ENCODE data around the gene AGFG2. TPM values are rescaled to one million over a fixed set of nuclear protein-coding genes. Genes with fewer than 3 reads are reported as not detected.
A peak's percentile ranks its signal among the peaks of the same experiment; 100 is the strongest.

The AGFG2 gene
- total RNA-seq, 1 donor from 2014 or later, result 10.3 TPM

GRCh38 chr7:100603726-100604027, 64.7 kb downstream of the AGFG2 start:
- Mint-ChIP-seq H3K4me3 (ENCODE audit: low read depth) (peak overlapping the region; percentile 69), H3K27me3 (peaks cover 25% of the 10 kb centered on the region), H3K36me3 (ENCODE audit: insufficient read depth) (no peaks in the 10 kb centered on the region), H3K9me3 (ENCODE audit: low read depth) (no peaks in the 10 kb centered on the region), H3K27ac (peak overlapping the region; percentile 90), H3K4me1 (ENCODE audit: low read depth) (peaks cover 16% of the 10 kb centered on the region)
- TF ChIP-seq CTCF (IDR thresholded peaks at IDR 0.05; ENCODE audit: unreplicated experiment), result no peak
- DNase-seq (ENCODE audit: low spot score, unreplicated experiment), result no peak

- peak; percentile 49 for DNase-seq (ENCODE audit: low spot score, unreplicated experiment)
- H3K4me1 Mint-ChIP-seq (ENCODE audit: low read depth), result peaks cover 16% of the 10 kb centered on the region
- TF ChIP-seq CTCF (IDR thresholded peaks at IDR 0.05; ENCODE audit: unreplicated experiment), result peak; percentile 56
- H3K4me3 Mint-ChIP-seq (ENCODE audit: low read depth), result peak overlapping the region; percentile 69
- H3K27ac Mint-ChIP-seq, result peak overlapping the region; percentile 90
- H3K9me3 Mint-ChIP-seq (ENCODE audit: low read depth), result no peaks in the 10 kb centered on the region
- peaks cover 25% of the 10 kb centered on the region for H3K27me3 Mint-ChIP-seq
- no peaks in the 10 kb centered on the region for H3K36me3 Mint-ChIP-seq (ENCODE audit: insufficient read depth)
Measured at GRCh38 chr7:100604028-100604975, 65.3 kb downstream of the AGFG2 start.

- no peaks in the 10 kb centered on the region for H3K9me3 Mint-ChIP-seq (ENCODE audit: low read depth)
- peaks cover 16% of the 10 kb centered on the region for H3K4me1 Mint-ChIP-seq (ENCODE audit: low read depth)
- peak overlapping the region; percentile 7 for H3K27ac Mint-ChIP-seq
- TF ChIP-seq CTCF (IDR thresholded peaks at IDR 0.05; ENCODE audit: unreplicated experiment), result no peak
- peaks cover 25% of the 10 kb centered on the region for H3K27me3 Mint-ChIP-seq
- H3K36me3 Mint-ChIP-seq (ENCODE audit: insufficient read depth), result no peaks in the 10 kb centered on the region
- H3K4me3 Mint-ChIP-seq (ENCODE audit: low read depth), result peak overlapping the region; percentile 67
- no peak for DNase-seq (ENCODE audit: low spot score, unreplicated experiment)
Measured at GRCh38 chr7:100604976-100605911, 66.2 kb downstream of the AGFG2 start.

- peaks cover 25% of the 10 kb centered on the region for H3K27me3 Mint-ChIP-seq
Measured at GRCh38 chr7:100606313-100606712, 67.3 kb downstream of the AGFG2 start.

More at GRCh38 chr7:100606313-100606712, 67.3 kb downstream of the AGFG2 start:
- TF ChIP-seq CTCF (IDR thresholded peaks at IDR 0.05; ENCODE audit: unreplicated experiment), result no peak
- H3K4me1 Mint-ChIP-seq (ENCODE audit: low read depth), result peaks cover 16% of the 10 kb centered on the region
- H3K9me3 Mint-ChIP-seq (ENCODE audit: low read depth), result no peaks in the 10 kb centered on the region
- no peak for DNase-seq (ENCODE audit: low spot score, unreplicated experiment)
- H3K27ac Mint-ChIP-seq, result no peak overlapping the region
- peak overlapping the region; percentile 67 for H3K4me3 Mint-ChIP-seq (ENCODE audit: low read depth)
- H3K36me3 Mint-ChIP-seq (ENCODE audit: insufficient read depth), result no peaks in the 10 kb centered on the region

Measured in progenitor cell of endocrine pancreas (in vitro differentiated cells).